Measurements from ENCODE around the gene KCNQ2.

KCNQ2 gene

GRCh38 chr20:63463400-63464288 is 8.8 kb downstream of the KCNQ2 start:
- DNase-seq (no peak), ATAC-seq (no peak)
- H3K36me3 Mint-ChIP-seq (ENCODE audit: low read depth): no peaks in the 10 kb centered on the region
- H3K4me1 Mint-ChIP-seq: no peaks in the 10 kb centered on the region
- H3K9me3 Mint-ChIP-seq: no peaks in the 10 kb centered on the region
- H3K27me3 Mint-ChIP-seq: peaks cover 14% of the 10 kb centered on the region
- H3K27ac Mint-ChIP-seq: no peak overlapping the region
- H3K4me3 Mint-ChIP-seq: no peak overlapping the region

GRCh38 chr20:63462244-63462643 is 10.2 kb downstream of the KCNQ2 start:
- no peak overlapping the region for H3K27ac Mint-ChIP-seq
- ATAC-seq: no peak
- H3K4me3 Mint-ChIP-seq: no peak overlapping the region
- H3K27me3 Mint-ChIP-seq: peaks cover 16% of the 10 kb centered on the region
- H3K9me3 Mint-ChIP-seq: no peaks in the 10 kb centered on the region
- H3K4me1 Mint-ChIP-seq: no peaks in the 10 kb centered on the region
- DNase-seq: no peak
- no peaks in the 10 kb centered on the region for H3K36me3 Mint-ChIP-seq (ENCODE audit: low read depth)

- DNase-seq (no peak), ATAC-seq (no peak)
- H3K4me3 Mint-ChIP-seq: no peak overlapping the region
- no peaks in the 10 kb centered on the region for H3K9me3 Mint-ChIP-seq
- peaks cover 17% of the 10 kb centered on the region for H3K27me3 Mint-ChIP-seq
- no peak overlapping the region for H3K27ac Mint-ChIP-seq
- no peaks in the 10 kb centered on the region for H3K4me1 Mint-ChIP-seq
- no peaks in the 10 kb centered on the region for H3K36me3 Mint-ChIP-seq (ENCODE audit: low read depth)
Observed at GRCh38 chr20:63461104-63461763, 11.2 kb downstream of the KCNQ2 start.

- H3K27me3 Mint-ChIP-seq: peaks cover 28% of the 10 kb centered on the region
- H3K36me3 Mint-ChIP-seq (ENCODE audit: low read depth): no peaks in the 10 kb centered on the region
- no peak overlapping the region for H3K27ac Mint-ChIP-seq
- no peaks in the 10 kb centered on the region for H3K9me3 Mint-ChIP-seq
- H3K4me3 Mint-ChIP-seq: no peak overlapping the region
- peaks cover 1% of the 10 kb centered on the region for H3K4me1 Mint-ChIP-seq
- no peak for DNase-seq
- no peak for ATAC-seq
Observed at GRCh38 chr20:63459070-63459380, 13.4 kb downstream of the KCNQ2 start.

GRCh38 chr20:63458170-63459069 is 14.0 kb downstream of the KCNQ2 start:
- Mint-ChIP-seq H3K36me3 (ENCODE audit: low read depth) (no peaks in the 10 kb centered on the region), H3K4me3 (no peak overlapping the region), H3K27me3 (peaks cover 31% of the 10 kb centered on the region), H3K27ac (no peak overlapping the region), H3K9me3 (no peaks in the 10 kb centered on the region), H3K4me1 (peaks cover 1% of the 10 kb centered on the region)
- DNase-seq: no peak
- ATAC-seq: no peak

GRCh38 chr20:63457737-63458136 is 14.7 kb downstream of the KCNQ2 start:
- DNase-seq (no peak), ATAC-seq (no peak)
- Mint-ChIP-seq H3K27ac (no peak overlapping the region), H3K9me3 (no peaks in the 10 kb centered on the region), H3K27me3 (peaks cover 31% of the 10 kb centered on the region), H3K4me1 (peaks cover 1% of the 10 kb centered on the region), H3K36me3 (ENCODE audit: low read depth) (no peaks in the 10 kb centered on the region), H3K4me3 (no peak overlapping the region)

- ATAC-seq: no peak
- Mint-ChIP-seq H3K27me3 (peaks cover 27% of the 10 kb centered on the region), H3K9me3 (no peaks in the 10 kb centered on the region), H3K27ac (no peak overlapping the region), H3K4me1 (peaks cover 1% of the 10 kb centered on the region), H3K36me3 (ENCODE audit: low read depth) (no peaks in the 10 kb centered on the region), H3K4me3 (no peak overlapping the region)
- DNase-seq: no peak
Observed at GRCh38 chr20:63456429-63457284, 15.8 kb downstream of the KCNQ2 start.

GRCh38 chr20:63455568-63455859 is 16.9 kb downstream of the KCNQ2 start:
- no peak for ATAC-seq
- H3K9me3 Mint-ChIP-seq: no peaks in the 10 kb centered on the region

GRCh38 chr20:63454731-63455567 is 17.5 kb downstream of the KCNQ2 start:
- no peaks in the 10 kb centered on the region for H3K36me3 Mint-ChIP-seq (ENCODE audit: low read depth)
- DNase-seq: no peak
- no peaks in the 10 kb centered on the region for H3K9me3 Mint-ChIP-seq
- no peak overlapping the region for H3K27ac Mint-ChIP-seq
- no peak overlapping the region for H3K4me3 Mint-ChIP-seq
- H3K4me1 Mint-ChIP-seq: peaks cover 1% of the 10 kb centered on the region
- no peak for ATAC-seq
- H3K27me3 Mint-ChIP-seq: peaks cover 27% of the 10 kb centered on the region

More at GRCh38 chr20:63455568-63455859, 16.9 kb downstream of the KCNQ2 start:
- H3K36me3 Mint-ChIP-seq (ENCODE audit: low read depth): no peaks in the 10 kb centered on the region
- H3K27ac Mint-ChIP-seq: no peak overlapping the region
- H3K27me3 Mint-ChIP-seq: peaks cover 27% of the 10 kb centered on the region
- DNase-seq: no peak
- no peak overlapping the region for H3K4me3 Mint-ChIP-seq
- peaks cover 1% of the 10 kb centered on the region for H3K4me1 Mint-ChIP-seq

GRCh38 chr20:63452821-63453523 is 19.5 kb downstream of the KCNQ2 start:
- H3K4me3 Mint-ChIP-seq: no peak overlapping the region
- peak; percentile 42 for ATAC-seq
- H3K36me3 Mint-ChIP-seq (ENCODE audit: low read depth): no peaks in the 10 kb centered on the region
- peaks cover 1% of the 10 kb centered on the region for H3K4me1 Mint-ChIP-seq
- no peaks in the 10 kb centered on the region for H3K9me3 Mint-ChIP-seq
- H3K27ac Mint-ChIP-seq: no peak overlapping the region
- peak; percentile 44 for DNase-seq
- peaks cover 25% of the 10 kb centered on the region for H3K27me3 Mint-ChIP-seq

- Mint-ChIP-seq H3K27ac (no peak overlapping the region), H3K9me3 (no peaks in the 10 kb centered on the region), H3K27me3 (peaks cover 32% of the 10 kb centered on the region), H3K4me3 (no peak overlapping the region), H3K36me3 (ENCODE audit: low read depth) (no peaks in the 10 kb centered on the region), H3K4me1 (peaks cover 1% of the 10 kb centered on the region)
- ATAC-seq (no peak), DNase-seq (no peak)
Observed at GRCh38 chr20:63452341-63452740, 20.1 kb downstream of the KCNQ2 start.

GRCh38 chr20:63451821-63452220 is 20.6 kb downstream of the KCNQ2 start:
- H3K36me3 Mint-ChIP-seq (ENCODE audit: low read depth): no peaks in the 10 kb centered on the region
- H3K27me3 Mint-ChIP-seq: peaks cover 34% of the 10 kb centered on the region

More at GRCh38 chr20:63451821-63452220, 20.6 kb downstream of the KCNQ2 start:
- no peak for DNase-seq
- Mint-ChIP-seq H3K27ac (no peak overlapping the region), H3K4me1 (peaks cover 1% of the 10 kb centered on the region), H3K9me3 (no peaks in the 10 kb centered on the region), H3K4me3 (no peak overlapping the region)
- no peak for ATAC-seq
